Right atrium auricular region (tissue), 2 donors: Measurements from ENCODE around the gene CLCN4. TPM values are rescaled to one million over a fixed set of nuclear protein-coding genes. Genes with fewer than 3 reads are reported as not detected.

ENCODE experiments used
- total RNA-seq, 2 donors: library from RNA; depleted of rRNA; stranded (reverse); fragments of >200 nt; gene quantifications; one replicate each; pipeline ENCODE4 v1.1.0, GENCODE V29; 2016

Gene CLCN4
- total RNA-seq, 2 donors from 2014 or later: 15.6 to 37.6 TPM

Other genes starting within 250 kb of the CLCN4 start
- not detected for gene CLDN34, start 189.6 kb upstream of the CLCN4 start, total RNA-seq